HCT116 (cell line): ENCODE results near the gene TUBB8B. TPM values are rescaled to one million over a fixed set of nuclear protein-coding genes. Genes with fewer than 3 reads are reported as not detected.
"Not testable (repeated sequence)": the region's sequence is repeated elsewhere in the genome, so short reads cannot be mapped to it uniquely, and the experiment has no call there.

Experiments
- ATAC-seq: fragments of 200-7000 bp; cut with Tn5 transposase; 2 replicates; pipeline ENCODE4 v1.9.1; 2020; ENCODE audit warnings: mild to moderate bottlenecking, moderate library complexity
- BruUV-seq: library from RNA; stranded (reverse); fragments of 400-500 nt; replicated peaks from 2 replicates; lab custom pipeline; 2021; lab: Mats Ljungman, UMichigan
- CTCF ChIA-PET: fragments of 300-600 bp; sonication (Branson Sonifier 250); formaldehyde crosslinking; loops from one replicate; lab custom pipeline; 2021; ENCODE audit warnings: antibody characterized with exemption; lab: Charles Lee
- POLR2A ChIA-PET: fragments of 300-600, 350-600 bp; sonication (Branson Sonifier 250); formaldehyde crosslinking; loops from one replicate; lab custom pipeline; 2021; ENCODE audit warnings: antibody characterized with exemption; lab: Charles Lee
- RAD21 ChIA-PET, 2 experiments: fragments of 300-600 bp; sonication (Branson Sonifier 250); formaldehyde crosslinking; loops; one replicate each; lab custom pipeline; 2023; ENCODE audit warnings: low total read pairs in 2 of 2; ENCODE audit not compliant: uncharacterized antibody in 2 of 2, unreplicated experiment in 2 of 2, low non-redundant PET in 1 of 2; lab: Charles Lee
- DNase-seq: peaks from one replicate; pipeline ENCODE4 v3.0.0-alpha.2; 2010; ENCODE audit warnings: low read depth, low spot score
- H2AFZ ChIP-seq: fragments of 200-600 bp; shearing (Covaris generic), sonication (generic); 2 replicates; pipeline ENCODE4 v1.6.1; 2017; ENCODE audit warnings: low read depth, mixed run types, mixed read lengths, antibody characterized with exemption, low read length; ENCODE audit not compliant: poor library complexity, severe bottlenecking
- H3K27ac ChIP-seq: 2 replicates; pipeline ENCODE4 v1.5.1; 2012; ENCODE audit warnings: low read depth, low read length
- H3K27me3 ChIP-seq: fragments of 200-600 bp; sonication (generic); 2 replicates; pipeline ENCODE4 v1.6.1; 2016; ENCODE audit warnings: mixed run types, low read length, mixed read lengths; ENCODE audit not compliant: insufficient read depth
- H3K36me3 ChIP-seq, 2 experiments: fragments of 200-500 bp in 1 of 2; fragments of 200-600 bp in 1 of 2; sonication (Bioruptor generic) in 1 of 2; sonication (generic) in 1 of 2; 2 replicates each; pipeline versions ENCODE4 v1.5.1 to v1.6.1; 2014 to 2016; ENCODE audit warnings: low read length in 2 of 2, inconsistent platforms in 1 of 2, mixed read lengths in 1 of 2, mixed run types in 1 of 2; ENCODE audit not compliant: insufficient read depth in 2 of 2, control insufficient read depth in 1 of 2
- H3K4me1 ChIP-seq, 2 experiments: fragments of 200-600 bp in 1 of 2; sonication (generic) in 1 of 2; 2 replicates each; pipeline versions ENCODE4 v1.5.1 to v1.6.1; 2012 to 2017; ENCODE audit warnings: low read length in 2 of 2, inconsistent platforms in 1 of 2, mild to moderate bottlenecking in 1 of 2, mixed read lengths in 1 of 2, mixed run types in 1 of 2, moderate library complexity in 1 of 2; ENCODE audit not compliant: insufficient read depth in 2 of 2, control insufficient read depth in 1 of 2
- H3K4me2 ChIP-seq: fragments of 200-600 bp; sonication (generic); 2 replicates; pipeline ENCODE4 v1.6.1; 2017; ENCODE audit warnings: mixed run types, low read length, mixed read lengths
- H3K4me3 ChIP-seq, 2 experiments: fragments of 200-600 bp in 1 of 2; sonication (generic) in 1 of 2; replicated peaks in 1 of 2; 2 replicates each; pipeline ENCODE4 v1.5.1; 2011 to 2016; ENCODE audit warnings: low read length in 2 of 2, control low read depth in 1 of 2, low read depth in 1 of 2, mild to moderate bottlenecking in 1 of 2, mixed read lengths in 1 of 2, mixed run types in 1 of 2
- H3K79me2 ChIP-seq: fragments of 200-600 bp; sonication (generic); 2 replicates; pipeline ENCODE4 v1.6.1; 2017; ENCODE audit warnings: mild to moderate bottlenecking, mixed run types, low read length, moderate library complexity, mixed read lengths; ENCODE audit not compliant: insufficient read depth
- H3K9ac ChIP-seq: fragments of 200-600 bp; sonication (generic); 2 replicates; pipeline ENCODE4 v1.6.1; 2016; ENCODE audit warnings: low read length, mixed read lengths
- H3K9me2 ChIP-seq: fragments of 200-600 bp; sonication (generic), shearing (Covaris generic); 2 replicates; pipeline ENCODE4 v1.6.1; 2017; ENCODE audit warnings: mixed run types, mild to moderate bottlenecking, moderate library complexity; ENCODE audit not compliant: insufficient read depth
- H3K9me3 ChIP-seq, 2 experiments: fragments of 200-500 bp in 1 of 2; fragments of 200-600 bp in 1 of 2; sonication (Bioruptor generic) in 1 of 2; sonication (generic) in 1 of 2; 2 replicates each; pipeline ENCODE4 v1.6.1; 2014 to 2017; ENCODE audit warnings: low read length in 2 of 2, mixed read lengths in 2 of 2, inconsistent platforms in 1 of 2, low read depth in 1 of 2, mild to moderate bottlenecking in 1 of 2, mixed run types in 1 of 2, moderate library complexity in 1 of 2; ENCODE audit not compliant: control insufficient read depth in 1 of 2, insufficient read depth in 1 of 2
- H4K20me1 ChIP-seq: fragments of 200-600 bp; sonication (generic), shearing (Covaris generic); 2 replicates; pipeline ENCODE4 v1.6.1; 2017; ENCODE audit warnings: mixed run types, mild to moderate bottlenecking, moderate library complexity; ENCODE audit not compliant: insufficient read depth
- intact Hi-C: fragments of 100-400 bp; cut with micrococcal nuclease; formaldehyde crosslinking; loops from 2 replicates; pipeline ENCODE4 v1.10.0; 2022
- total RNA-seq: library from RNA; stranded (reverse); gene quantifications from one replicate; pipeline ENCODE4 v1.2.1, GENCODE V29; 2021; ENCODE audit not compliant: unreplicated experiment

Gene TUBB8B
- total RNA-seq, 1 experiment from 2014 or later: 0.57 TPM

- H3K4me2 ChIP-seq, H3K27ac ChIP-seq, H3K9me2 ChIP-seq, H2AFZ ChIP-seq, DNase-seq, H3K27me3 ChIP-seq, H3K79me2 ChIP-seq, H4K20me1 ChIP-seq, H3K4me3 ChIP-seq, POLR2A ChIA-PET, CTCF ChIA-PET, H3K4me1 ChIP-seq, ATAC-seq, H3K36me3 ChIP-seq, H3K9ac ChIP-seq, RAD21 ChIA-PET, intact Hi-C loops, BruUV-seq, H3K9me3 ChIP-seq: not testable (repeated sequence)
Measured at GRCh38 chr18:80881-81280, 31.5 kb upstream of the TUBB8B start.

- ATAC-seq, POLR2A ChIA-PET, H3K27me3 ChIP-seq, intact Hi-C loops, H3K4me3 ChIP-seq, H3K9ac ChIP-seq, H2AFZ ChIP-seq, H3K79me2 ChIP-seq, H4K20me1 ChIP-seq, H3K9me3 ChIP-seq, H3K27ac ChIP-seq, H3K9me2 ChIP-seq, H3K4me2 ChIP-seq, H3K36me3 ChIP-seq, CTCF ChIA-PET, H3K4me1 ChIP-seq, DNase-seq, RAD21 ChIA-PET, BruUV-seq: not testable (repeated sequence)
Measured at GRCh38 chr18:80202-80601, 30.8 kb upstream of the TUBB8B start.

GRCh38 chr18:75525-76160 is 26.2 kb upstream of the TUBB8B start:
- CTCF ChIA-PET, H3K36me3 ChIP-seq, H3K9me3 ChIP-seq, H3K4me2 ChIP-seq, H3K79me2 ChIP-seq, H3K4me1 ChIP-seq, H4K20me1 ChIP-seq, H3K27me3 ChIP-seq, H2AFZ ChIP-seq, H3K9ac ChIP-seq, BruUV-seq, POLR2A ChIA-PET, ATAC-seq, H3K9me2 ChIP-seq, H3K27ac ChIP-seq, RAD21 ChIA-PET, DNase-seq, intact Hi-C loops: not testable (repeated sequence)
- peak overlapping the region in 1 of 2 experiments; percentile 15; a peak in 1 of 4 replicates for H3K4me3 ChIP-seq

- POLR2A ChIA-PET, BruUV-seq, H3K79me2 ChIP-seq, H3K9me3 ChIP-seq, H3K4me2 ChIP-seq, ATAC-seq, DNase-seq, H3K9me2 ChIP-seq, intact Hi-C loops, H3K4me1 ChIP-seq, RAD21 ChIA-PET, H3K4me3 ChIP-seq, H3K9ac ChIP-seq, H4K20me1 ChIP-seq, H3K27me3 ChIP-seq, CTCF ChIA-PET, H3K27ac ChIP-seq, H2AFZ ChIP-seq, H3K36me3 ChIP-seq: not testable (repeated sequence)
Measured at GRCh38 chr18:73181-73777, 23.9 kb upstream of the TUBB8B start.
